Stimulated activated CD8-positive, alpha-beta memory T cell treated with anti-CD3 and anti-CD28 coated beads, Interleukin-12 subunit alpha, Interleukin-12 subunit beta, amount 100 ng/mL, for 24 hours (primary cell): ENCODE measurements around the gene AKAP12.
"Not testable (repeated sequence)": the region's sequence is repeated elsewhere in the genome, so short reads cannot be mapped to it uniquely, and the experiment has no call there.

Experiments
- DNase-seq: peaks from one replicate; pipeline ENCODE4 v3.0.0-alpha.2; 2020; ENCODE audit errors: extremely low read depth

The AKAP12 gene

DNA sequence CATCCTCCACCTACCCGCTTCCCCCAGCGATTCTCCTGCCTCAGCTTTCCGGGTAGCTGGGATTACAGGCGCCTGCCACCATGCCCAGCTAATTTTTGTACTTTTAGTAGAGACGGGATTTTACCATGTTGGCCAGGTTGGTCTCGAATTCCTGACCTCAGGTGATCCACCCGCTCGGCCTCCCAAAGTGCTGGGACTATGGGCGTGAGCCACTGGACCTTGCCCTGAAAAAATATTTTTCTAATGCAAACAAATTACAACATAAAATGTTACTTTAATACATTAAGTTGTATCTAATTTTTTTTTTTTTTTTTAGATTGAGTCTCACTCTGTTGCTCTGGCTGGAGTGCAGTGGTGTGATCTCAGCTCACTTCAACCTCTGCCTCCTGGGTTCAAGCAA lies 142.9 kb downstream of the AKAP12 start:
- DNase-seq, result not testable (repeated sequence)

DNA sequence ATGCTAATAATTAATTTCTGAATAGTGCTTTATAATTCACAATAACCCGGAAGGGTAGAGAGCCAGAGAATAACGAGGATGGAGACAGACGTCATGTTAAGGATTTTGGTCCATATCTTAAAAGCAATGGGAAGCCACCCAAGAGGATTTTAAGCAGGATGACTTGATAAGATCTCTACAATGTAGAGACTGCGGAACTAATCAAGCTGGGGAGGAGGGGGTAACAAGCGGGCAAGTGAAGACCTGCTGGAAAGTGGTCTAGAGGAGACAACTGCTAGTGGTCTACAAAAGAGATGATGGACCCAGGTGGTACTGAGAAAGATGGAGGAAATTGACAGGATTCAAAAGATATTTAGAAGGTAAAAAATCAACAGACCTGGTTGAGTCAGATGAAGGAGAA lies 144.4 kb downstream of the AKAP12 start:
- no peak for DNase-seq

DNA sequence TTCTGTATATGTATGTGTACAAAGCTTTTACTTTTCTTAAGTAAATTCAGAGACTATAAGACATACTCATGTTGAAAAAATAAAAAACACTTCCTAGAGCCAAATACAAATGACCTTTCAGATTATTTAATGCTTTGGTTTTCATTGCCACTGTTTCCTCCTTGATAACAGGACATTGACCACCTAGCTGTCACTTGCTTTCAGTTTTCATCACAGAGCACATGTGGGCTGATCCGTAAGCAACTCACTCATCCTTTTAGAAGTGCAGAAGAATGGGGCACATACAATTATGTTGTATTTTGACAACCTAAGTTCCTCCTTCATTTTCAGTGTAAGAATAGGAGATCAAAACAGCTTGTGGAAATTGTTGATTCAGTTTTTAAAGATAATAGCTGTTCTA lies 145.4 kb downstream of the AKAP12 start:
- no peak for DNase-seq

DNA sequence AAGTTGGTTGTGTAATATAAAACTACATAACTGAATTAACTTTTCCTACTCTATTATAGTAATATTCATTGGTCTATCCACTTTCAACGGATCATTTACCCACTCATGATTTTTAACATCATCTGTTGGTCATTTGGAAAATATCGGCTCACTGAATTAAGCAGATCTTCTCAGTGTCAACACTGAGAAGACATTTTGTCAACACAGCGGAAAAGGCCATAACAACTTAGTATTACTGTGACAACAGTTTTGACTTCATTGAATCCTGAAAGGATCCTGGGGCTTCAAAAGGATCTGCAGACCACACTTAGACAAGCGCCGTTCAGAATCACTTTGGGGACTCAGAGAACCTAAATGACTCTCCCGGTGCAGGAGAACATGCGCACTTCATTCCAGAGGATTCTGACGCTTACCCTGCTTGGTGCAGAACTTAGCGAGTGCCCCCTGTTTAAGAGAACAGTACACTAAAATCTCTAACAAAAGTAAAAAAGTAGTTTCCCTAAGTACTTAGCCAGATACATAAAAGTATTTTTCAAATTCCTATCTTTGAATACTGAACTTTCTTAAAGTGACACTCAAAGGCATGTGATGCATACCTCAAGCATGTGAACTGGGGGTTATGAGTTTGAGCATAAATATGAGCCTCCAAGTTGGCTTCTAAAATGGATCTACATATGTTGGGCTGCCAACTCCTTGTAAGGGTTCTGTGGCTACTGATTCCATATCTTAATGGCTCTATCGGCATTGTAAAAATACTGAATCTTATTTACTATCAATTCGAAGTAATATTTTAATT lies 147.6 kb downstream of the AKAP12 start:
- DNase-seq, result no peak

DNA sequence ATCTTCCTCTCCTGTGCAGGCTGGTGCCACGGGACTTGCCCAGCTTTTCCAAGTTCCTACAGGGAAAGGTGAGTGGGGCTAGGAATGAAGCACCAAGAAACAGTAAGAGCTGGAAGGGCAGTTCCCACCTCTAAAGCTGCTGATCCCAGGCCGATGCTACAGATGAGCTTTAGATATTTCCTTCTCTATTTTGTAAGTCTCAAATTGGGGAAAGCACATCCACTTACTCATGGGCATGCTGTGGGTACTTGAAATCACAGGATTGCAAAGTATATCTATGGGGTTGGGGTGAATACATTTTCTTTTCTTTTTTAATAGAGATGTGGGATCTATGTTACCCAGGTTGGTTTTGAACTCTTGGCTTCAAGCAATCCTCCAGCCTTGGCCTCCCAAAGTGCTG lies 148.5 kb downstream of the AKAP12 start:
- no peak for DNase-seq

DNA sequence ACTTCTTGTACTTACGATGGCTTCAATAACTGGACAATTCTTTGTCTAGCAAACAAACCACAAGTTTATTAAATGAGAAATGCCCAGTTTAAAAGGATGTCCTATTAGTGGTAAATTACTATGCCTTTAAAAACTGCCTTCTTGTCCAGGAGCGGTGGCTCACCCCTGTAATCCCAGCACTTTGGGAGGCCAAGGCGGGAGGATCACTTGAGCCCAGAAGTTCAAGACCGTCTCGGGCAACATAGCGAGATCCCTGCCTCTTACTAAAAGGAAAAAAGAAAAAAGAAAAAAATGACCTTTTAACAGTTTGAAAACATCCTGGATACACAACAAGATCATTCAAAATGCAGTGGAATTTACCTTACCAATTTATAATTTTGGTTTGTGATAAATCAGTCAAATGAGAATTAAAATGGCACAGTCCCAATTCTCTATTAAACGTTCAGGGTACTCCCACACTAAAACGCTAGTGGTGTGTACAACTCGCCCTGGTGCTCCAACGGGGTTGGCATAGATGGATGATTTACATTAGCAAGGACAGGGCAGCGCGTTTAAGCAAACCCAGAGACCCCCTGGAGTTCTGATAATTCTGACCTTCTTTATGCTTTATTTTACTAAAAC lies 149.3 kb downstream of the AKAP12 start:
- no peak for DNase-seq

DNA sequence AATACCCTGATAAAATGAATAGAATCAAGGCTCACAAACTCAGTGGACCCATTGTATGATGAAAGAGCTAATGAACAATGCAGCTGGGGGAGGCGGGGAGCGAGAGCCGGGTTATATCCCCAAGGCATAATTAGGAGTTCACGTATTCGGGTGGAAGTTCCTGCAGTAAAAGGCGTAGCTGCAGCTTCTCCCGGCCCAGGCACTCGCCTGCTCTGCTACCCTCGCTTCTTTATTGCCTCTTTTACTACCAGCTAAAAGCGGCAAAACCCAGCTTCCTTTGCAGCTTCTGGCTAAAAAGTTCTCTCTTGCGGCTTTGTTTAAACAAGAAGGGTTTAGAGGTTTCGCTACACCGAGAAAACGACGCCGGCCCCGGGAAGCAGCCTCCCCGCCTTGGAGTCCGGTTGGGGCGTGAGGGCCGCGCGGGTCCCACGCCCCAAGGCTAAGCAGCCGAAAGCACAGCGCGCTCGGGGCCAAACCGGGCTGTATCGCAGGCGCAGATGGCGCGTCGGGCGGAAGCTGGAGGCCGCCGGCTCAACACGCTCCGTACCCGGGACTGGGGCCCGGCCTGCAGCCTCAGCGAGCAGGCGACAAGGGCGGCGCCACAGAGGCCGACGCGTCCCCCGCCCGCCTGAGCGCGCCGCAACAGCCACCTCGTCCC lies 150.0 kb downstream of the AKAP12 start:
- no peak for DNase-seq

DNA sequence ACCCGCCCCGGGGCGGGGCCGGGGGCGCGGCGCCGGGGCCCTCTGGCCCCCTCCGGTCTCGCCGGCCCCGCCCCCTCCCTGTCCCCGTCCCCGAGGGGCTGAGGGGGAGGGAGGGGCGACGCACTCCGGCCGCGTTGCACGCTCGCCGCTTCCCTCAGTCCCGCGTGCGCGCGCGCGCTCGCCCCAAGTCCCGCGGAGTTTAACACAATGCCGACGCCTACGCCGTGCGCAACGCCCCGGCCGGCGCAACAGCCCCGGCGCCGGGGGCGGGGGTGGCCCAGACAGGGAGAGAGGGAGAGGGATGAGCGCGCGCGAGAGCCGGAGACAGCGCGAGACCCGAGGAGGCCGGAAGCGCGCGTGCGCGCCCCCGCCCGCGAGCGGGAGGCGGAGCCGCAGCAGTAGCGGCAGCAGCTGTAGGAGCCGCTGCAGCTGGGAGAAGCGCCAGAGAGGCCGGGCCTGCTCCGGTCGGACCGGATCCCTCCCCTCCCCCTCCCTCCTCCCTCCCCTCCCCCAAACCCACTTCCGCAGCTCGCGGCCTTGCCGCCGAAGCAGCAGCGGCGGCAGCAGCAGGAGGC lies 150.6 kb downstream of the AKAP12 start:
- peak; percentile 93 for DNase-seq

DNA sequence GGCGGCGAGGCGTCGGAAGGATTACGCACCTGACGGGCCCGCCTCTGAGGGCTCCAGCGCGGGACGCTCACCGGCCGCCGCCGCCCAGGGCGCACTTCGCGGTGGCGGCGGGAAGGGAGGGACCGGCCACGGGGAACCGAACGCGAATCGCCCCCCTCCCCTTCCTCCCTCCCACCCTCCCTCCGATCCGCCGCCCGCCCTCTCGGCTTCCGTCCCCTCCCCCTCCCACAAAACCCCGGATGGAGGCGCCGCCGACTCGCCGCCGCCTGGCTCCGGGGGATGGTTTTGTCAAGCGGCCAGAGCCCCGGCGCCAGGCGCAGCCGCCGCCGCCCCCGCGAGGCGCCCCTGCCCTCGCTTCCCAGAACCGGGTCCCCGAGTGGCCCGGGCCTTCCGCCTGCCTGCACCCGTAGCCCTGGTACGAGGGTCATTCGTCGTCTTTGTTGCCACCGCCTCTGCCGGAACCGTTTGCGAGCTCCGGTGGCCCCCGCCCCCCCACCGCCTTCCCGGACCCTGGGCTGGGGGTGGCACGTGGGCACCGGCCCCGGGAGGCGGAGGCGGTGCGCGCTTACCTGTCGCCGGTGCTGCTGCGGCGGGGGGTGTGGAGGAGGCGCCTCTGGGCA lies 151.2 kb downstream of the AKAP12 start:
- DNase-seq, result peak; percentile 60

DNA sequence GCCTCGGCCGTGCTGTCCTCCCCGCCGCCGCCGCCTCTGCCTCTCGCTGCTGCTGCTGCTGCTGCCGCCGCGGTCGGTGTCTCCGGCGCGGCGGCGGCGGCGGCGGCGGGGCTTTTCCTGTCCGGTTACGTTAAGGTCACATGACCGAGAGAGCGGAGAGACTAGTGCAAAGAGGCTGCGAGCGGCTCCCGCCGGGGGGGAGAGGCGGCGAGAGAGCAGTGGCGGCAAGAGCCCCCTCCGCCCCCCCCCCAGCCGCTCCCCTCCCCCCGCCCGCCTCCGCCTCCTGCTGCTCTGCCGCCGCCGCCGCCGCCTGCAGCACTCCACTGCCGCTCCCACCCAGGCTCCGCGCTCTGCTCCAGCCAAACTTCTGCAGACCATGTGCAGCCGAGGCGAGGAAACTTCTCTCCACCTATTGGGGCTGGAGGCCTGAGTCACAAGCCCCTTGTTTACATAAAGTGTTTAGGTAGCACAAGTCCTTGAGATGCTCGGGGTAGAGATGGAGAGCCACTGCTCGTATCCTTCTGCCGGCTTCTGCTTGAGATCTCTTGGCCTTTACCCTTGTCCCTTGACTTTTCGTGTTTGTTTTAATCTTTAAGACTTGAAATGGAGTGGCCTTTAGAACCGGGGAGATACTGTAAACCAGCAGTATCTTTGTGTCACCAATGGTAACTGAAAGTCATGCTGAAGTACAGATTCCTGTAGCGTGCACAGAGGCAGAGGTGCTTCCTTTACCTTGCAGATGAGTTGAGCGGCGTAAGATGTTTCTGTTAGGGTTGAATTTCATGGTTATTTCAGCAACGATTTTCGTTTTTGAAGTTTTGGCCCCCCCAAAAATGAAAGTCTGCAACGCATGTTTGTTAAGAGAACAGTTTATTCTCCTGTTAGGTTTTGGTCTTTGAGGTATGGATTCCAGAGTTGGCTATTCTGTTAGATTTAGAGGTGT lies 152.0 kb downstream of the AKAP12 start, which contains the start of gene ZBTB2:
Gene ZBTB2, minus strand, starts transcription at position 89 of the 943 bp plus-strand sequence. CDS start 17,922 bp downstream, outside the sequence.
- peak; percentile 47 for DNase-seq

DNA sequence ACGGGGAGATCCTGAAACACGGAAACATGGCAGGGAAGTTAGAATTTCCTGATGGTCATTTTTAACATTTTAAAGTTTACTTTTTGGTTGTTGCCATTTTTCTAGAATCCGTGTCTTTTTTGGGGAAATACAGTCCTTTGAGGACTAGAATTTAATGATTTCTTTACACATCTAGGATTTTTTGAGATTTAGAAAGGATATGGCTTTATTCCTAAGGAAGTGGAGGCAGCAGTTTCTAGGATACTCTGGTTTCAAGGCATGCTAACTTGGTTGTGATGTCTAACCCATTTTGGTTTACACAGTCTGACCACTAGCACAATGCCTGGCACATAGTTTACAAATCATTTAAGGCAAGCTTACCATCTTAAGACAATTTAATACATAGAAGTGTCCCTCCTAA lies 152.7 kb downstream of the AKAP12 start:
- no peak for DNase-seq

DNA sequence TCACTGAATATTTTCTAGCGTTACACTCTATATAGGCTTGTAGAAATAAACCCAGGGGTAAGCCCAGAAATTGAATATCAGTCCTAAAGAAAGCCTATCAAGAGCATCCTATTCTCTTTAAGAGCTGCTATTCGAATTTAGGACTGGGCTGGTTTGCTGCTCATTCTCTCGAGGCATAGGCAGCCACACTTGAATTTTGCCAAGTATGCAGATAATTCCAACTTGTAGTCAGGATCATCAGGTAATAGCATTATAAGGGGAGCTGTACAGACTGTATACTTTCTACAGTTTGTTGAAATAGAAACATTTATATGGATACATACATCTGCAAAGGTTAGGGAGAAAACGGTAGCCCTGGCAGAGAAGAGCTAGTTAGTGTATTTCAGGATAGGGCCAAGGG lies 153.6 kb downstream of the AKAP12 start:
- DNase-seq, result no peak

DNA sequence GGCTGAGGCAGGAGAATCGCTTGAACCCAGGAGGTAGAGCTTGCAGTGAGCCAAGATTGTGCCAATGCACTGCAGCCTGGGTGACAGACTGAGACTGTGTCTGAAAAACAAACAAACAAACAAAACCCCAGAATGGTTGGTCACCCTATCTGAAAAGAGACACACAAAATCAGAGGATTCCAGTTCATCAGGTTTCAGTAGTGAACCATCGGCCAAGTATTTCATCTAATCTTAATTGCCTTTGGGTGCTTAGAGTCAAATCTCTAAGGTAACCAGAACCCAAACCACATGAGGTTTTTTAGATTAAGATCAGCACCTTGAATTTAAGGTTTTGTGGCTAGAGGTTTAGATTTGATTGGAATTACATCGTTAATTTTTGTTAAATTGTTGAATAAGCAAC lies 159.9 kb downstream of the AKAP12 start:
- DNase-seq, result no peak

DNA sequence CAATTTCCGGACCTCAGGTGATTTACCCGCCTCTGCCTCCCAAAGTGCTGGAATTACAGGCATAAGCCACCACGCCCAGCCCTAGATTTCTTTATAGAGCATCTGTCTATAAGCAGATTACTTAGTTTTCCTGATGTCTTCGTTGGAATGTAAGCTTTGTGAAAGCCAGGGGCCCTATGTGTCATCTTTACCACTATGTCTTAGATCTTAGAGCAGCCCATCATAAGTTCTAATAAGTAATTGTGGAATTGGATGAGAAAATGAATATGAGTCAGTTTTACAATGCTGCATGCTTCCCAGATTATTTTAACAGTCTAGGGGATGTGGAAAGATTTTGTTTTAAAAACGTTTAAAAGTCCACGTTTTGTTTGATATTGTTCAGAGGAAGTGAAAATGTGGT lies 160.7 kb downstream of the AKAP12 start:
- DNase-seq, result no peak

DNA sequence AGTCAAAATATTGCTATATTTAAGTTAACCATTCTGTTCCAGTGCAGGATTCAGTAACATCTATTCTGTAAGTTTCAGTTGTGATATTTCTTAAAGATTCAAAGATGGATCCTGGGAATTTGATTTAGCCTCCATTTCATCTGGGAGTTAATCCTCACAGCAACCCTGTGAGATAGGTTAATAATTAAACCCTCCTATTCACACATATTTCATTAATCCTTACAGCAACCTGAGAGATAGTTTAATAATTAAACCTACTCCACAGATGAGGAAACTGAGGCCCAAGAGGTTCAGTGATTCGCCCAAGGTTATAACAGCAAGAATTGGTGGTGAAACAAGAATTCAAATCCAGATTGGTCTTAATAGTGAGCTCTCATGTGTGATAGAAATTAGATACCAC lies 162.5 kb downstream of the AKAP12 start:
- DNase-seq, result no peak

DNA sequence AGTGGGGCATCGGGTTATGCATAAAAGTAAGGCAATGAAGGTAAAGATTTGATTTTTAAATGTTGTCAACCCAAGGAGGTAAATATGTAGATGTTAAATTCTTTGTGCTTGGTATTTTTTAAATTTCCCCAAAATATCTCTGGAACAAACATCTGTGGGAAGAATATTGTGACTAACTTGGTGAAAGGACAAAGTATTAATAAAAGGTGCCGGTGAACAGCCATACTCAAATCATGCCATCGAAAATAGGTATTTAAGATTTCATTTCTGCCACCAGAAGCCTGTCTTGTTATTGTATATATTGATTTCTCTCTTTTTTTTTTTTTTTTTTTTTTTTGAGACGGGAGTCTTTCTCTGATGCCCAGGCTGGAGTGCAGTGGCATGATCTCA lies 164.1 kb downstream of the AKAP12 start:
- no peak for DNase-seq
